Vagina (tissue), 2 donors: Measurements from ENCODE around the gene PPIF.

ENCODE experiments used
- CTCF ChIP-seq, 3 experiments: fragments of 450-650 bp in 2 of 3; fragments of 200-600 bp in 1 of 3; sonication (generic) in 1 of 3; IDR thresholded peaks; one replicate each; pipeline ENCODE4 v1.5.1; 2017 to 2019; ENCODE audit warnings: antibody characterized with exemption in 3 of 3, mild to moderate bottlenecking in 2 of 3, moderate library complexity in 2 of 3
- POLR2A ChIP-seq, 2 donors: fragments of 450-650 bp; IDR thresholded peaks; one replicate each; pipeline ENCODE4 v1.6.1; 2017; ENCODE audit warnings: antibody characterized with exemption in 2 of 2, mild to moderate bottlenecking in 2 of 2, moderate library complexity in 2 of 2
- POLR2AphosphoS5 ChIP-seq, 2 donors: sonication (generic); formaldehyde crosslinking; IDR thresholded peaks; one replicate each; pipeline ENCODE4 v1.9.0; 2017; ENCODE audit warnings: antibody characterized with exemption in 2 of 2, mild to moderate bottlenecking in 2 of 2, low read depth in 1 of 2; ENCODE audit not compliant: insufficient read depth in 1 of 2

DNA sequence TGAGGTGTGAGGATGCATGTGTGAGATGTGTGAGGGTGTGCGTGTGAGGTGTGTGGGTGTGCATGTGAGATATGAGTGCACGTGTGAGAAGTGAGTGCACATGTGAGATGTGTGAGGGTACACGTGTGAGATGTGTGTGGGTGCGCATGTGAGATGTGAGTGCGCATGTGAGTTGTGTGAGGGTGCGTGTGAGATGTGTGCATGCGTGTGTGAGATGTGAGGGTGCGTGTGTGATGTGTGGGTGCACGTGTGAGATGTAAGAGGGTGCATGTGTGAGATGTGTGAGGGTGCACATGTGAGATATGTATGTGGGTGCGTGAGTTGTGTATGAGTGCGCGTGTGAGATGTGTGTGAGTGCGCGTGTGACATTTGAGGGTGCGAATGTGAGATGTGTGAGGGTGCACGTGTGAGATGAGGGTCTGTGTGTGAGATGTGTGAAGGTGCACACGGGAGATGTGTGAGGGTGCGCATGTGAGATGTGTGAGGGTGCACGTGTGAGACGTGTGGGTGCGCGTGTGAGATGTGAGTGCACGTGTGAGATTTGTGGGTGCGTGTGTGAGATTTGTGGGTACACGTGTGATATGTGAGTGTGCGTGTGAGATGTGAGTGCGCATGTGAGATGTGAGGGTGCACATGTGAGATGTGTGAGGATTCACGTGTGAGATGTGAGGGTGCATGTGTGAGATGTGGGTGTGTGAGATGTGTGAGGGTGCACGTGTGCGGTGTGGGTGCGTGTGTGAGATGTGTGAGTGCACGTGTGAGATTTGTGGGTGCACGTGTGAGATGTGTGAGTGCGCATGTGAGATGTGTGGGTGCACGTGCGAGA, 30.5 kb downstream of the PPIF start:
- no peak for TF ChIP-seq CTCF (IDR thresholded peaks at IDR 0.05)
- no peak for TF ChIP-seq POLR2A (IDR thresholded peaks at IDR 0.05)
- no peak for TF ChIP-seq POLR2AphosphoS5 (IDR thresholded peaks at IDR 0.05; ENCODE audit: insufficient read depth in 1 of 2, low read depth in 1 of 2)
